GM19468 (cell line): Measurements from ENCODE around the gene ARHGAP45.

Experiments used
- ATAC-seq: cut with Tn5 transposase; IDR thresholded peaks from one replicate; pipeline ENCODE4 v1.9.1; 2021; ENCODE audit warnings: mild to moderate bottlenecking, moderate library complexity, moderate number of reproducible peaks; ENCODE audit not compliant: unreplicated experiment; ENCODE audit errors: extremely low read depth

ARHGAP45 gene

DNA sequence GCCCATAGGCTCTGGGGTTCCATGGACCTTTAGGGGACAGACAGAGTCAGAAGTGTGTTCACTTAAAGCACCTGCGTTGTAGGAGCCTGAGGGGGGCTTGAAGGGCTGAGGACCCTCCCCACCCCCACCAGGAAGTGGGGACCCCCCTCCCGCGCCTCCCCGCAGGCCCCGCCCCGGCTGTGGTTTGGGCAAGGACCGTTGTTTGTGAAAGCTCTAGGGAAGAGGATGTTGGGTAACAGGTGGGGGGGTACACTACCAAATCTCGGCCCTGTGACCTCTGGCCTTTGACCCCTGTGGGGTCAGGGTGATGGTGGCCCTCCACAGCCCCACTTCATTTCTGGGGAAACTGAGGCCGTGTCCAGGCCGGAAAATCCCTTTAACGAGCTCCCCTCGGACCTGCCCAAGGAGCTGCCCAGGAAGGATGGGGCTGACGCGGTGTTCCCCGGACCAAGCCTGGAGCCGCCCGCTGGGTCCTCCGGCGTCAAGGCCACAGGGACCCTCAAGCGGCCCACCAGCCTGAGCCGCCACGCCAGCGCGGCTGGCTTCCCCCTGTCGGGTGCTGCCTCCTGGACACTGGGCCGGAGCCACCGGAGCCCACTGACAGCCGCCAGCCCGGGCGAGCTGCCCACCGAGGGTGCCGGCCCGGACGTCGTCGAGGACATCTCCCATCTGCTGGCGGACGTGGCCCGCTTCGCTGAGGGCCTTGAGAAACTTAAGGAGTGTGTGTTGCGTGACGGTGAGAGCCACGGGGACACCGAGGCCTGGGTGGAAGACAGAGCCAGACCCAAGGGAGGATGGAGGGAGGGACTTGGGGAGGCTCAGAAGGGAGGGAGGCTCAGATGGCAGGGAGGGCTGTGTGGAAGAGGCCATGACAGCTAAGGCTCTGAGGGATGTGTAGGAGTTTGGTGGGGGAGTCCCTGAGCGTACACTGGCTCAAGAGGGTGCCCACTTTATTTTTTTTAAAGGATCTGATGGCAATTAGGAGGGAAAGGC lies 1.3 kb downstream of the ARHGAP45 start:
- no peak for ATAC-seq

DNA sequence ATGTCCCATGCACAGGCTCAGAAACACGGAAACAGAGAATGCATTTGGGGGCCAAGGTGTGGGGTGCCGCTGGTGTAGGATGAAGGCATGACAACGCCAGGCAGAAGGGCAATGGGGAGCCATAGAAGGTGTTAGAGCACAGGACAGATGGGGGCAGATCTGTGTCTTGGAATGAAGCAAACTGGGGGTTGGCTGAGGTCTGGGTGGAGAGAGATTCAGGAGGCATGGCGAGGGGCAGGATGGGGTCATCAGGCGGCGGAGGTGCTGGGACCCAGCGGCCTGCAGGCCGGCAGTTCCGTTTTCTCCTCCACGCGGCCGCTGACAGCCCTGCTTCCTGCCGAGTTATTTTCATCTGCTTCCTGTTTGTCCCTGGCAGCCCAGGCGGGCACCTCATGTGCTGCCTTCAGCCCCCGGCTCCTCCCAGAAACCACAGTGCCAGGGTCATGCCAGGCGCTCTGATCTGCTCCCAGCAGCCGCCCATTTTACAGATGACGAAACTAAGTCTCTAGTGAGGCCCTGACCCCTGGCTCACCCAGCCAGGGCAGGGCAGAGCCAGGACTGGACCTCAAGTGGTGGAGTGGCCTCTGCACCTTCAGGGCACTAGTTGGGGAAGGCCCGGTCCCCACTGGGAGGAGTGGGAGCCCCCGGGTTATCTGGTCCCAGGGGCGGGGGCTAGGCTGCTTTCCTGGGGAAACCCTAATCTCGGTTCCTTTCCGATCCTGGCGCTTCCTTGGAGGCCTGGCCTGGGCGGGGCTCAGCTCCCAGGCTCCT lies 2.2 kb downstream of the ARHGAP45 start:
- no peak for ATAC-seq

DNA sequence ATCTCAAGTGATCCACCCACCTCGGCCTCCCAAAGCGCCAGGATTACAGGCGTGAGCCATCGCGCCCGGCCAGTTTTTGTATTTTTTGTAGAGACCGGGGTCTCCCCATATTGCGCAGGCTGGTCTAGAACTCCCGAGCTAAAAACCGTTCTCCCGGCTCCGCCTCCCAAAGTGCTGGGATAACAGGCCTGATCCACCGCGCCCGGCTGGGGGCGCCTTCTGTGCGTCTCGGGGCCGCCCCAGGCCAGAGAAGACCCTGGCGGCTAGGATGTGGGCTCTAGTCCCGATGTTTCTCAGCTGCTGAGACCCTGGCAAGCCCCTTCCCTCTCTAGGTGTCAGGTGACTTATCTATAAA lies 3.6 kb downstream of the ARHGAP45 start:
- ATAC-seq: no peak

DNA sequence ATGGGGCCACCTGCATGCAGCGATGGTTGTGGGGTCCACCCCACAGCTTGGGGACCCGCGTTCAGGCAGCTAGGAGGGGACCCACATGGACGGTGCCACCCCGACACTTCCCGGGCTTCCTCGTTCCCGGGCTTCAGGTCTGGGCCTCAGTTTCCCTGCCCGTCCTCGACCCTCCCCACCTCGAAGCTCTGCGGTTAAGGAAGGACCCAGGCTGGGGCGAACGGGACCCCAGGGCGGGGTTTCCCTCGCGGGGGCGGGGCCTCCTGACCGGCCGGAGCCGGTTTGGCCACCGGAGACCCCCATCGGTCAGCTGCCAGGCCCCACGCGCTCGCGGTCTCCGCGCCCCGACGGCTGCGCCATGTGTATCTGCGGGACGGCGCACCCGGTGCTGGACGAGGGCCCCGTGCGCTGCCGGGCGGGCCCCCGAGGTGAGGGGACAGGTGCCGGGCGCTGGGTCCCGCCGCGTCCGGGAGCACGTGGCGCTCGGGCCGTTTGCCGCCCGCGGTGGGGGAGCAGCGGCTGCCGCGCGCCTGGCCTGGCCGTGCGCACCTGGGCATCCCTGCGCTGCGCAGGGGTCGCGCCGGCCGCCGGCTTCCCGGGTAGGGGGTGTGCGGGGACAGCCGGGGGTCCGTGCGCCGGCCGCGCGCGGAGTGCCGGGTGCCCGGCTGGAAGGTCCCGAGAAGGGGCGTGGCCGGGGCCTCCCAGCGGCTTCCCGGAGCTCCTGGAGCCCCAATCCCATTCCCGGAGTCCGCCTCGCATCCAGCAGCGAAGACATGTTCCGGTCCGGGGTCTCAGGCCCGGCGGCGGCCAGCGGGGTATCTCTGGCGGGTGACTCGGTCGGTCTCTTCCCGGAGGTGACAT lies 4.2 kb downstream of the ARHGAP45 start:
- no peak for ATAC-seq

DNA sequence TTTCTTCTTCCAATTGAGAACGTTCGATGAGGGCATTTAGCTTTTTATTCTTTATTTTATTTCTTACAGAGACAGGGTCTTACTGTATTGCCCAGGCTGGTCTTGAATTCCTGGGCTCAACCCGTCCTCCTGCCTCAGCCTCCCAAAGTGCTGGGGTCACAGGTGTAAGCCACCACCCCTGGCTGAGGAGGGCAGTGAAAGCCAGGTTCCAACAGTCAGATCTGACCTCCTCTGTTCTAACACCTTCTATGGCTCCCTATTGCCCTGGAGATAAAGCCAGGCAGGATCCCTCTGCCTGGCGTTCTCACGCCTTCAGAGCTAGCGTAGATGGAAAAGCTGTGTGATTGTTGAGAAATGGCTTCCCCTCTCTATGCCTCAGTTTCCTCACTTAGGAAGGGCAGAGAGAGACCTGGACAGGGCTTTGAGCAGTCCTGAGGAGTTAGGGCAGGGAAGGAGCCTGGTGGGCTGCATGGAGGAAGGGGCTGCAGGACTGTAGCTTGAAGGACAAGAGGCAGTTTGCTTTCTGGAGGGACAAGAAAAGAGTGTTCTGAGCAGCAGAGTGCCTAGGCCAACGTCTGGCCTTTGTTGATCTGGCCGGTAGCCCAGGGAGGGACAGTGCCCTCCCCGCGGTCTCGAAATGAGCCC lies 5.5 kb downstream of the ARHGAP45 start:
- ATAC-seq: no peak

DNA sequence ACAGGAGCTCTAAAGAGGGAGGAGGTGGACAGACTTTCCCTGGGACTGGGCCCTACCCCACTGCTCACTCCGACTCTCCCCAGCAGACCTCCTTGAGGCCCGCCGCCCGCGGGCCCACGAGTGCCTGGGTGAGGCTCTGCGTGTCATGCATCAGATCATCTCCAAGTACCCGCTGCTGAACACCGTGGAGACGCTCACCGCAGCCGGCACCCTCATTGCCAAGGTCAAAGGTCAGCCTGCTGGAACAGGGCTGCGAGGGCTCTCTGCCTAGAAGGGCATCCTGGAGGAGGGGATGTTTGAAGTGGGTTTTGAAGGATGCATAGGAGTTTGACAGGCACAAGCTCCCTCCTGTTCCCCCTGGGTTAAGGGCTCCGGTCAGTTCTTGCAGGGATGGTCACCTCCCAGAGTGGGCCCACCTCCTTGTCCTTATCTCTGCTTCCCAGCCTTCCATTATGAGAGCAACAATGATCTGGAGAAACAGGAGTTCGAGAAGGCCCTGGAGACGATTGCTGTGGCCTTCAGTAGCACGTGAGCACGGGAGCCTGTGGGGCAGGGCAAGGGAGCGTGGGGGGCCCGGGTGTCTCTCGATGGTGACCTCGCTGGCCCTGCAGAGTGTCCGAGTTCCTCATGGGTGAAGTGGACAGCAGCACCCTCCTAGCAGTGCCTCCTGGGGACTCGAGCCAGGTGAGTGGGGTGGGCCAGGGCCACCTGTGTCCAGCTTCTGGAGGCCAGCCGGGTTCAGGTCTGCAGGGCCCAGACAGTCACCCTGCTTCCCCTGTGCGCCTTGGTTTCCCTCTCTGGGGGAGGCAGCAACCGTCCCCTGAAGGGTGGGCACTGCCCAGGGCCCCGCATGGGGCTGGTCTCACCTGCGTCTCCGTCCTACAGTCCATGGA lies 6.3 kb downstream of the ARHGAP45 start:
- ATAC-seq: no peak

DNA sequence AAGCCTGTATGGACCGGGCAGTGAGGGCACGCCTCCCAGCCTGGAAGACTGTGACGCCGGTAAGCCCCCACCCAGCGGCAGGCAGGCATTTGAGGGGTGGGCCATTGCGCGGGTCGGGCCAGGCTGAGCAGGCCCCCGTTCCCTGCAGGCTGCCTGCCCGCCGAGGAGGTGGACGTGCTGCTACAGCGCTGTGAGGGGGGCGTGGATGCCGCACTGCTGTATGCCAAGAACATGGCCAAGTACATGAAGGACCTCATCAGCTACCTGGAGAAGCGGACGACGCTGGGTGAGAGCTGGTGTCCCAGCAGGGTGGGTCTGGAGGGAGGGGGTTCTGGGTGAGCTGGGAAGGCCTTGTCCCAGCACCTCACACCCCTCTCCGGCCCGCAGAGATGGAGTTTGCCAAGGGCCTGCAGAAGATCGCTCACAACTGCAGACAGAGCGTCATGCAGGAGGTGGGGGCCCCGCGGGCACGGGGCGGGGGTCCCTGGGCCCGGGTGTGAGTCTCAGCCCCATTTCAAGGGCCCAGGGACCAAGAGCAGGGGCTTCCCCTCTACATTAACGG lies 7.1 kb downstream of the ARHGAP45 start:
- ATAC-seq: no peak

DNA sequence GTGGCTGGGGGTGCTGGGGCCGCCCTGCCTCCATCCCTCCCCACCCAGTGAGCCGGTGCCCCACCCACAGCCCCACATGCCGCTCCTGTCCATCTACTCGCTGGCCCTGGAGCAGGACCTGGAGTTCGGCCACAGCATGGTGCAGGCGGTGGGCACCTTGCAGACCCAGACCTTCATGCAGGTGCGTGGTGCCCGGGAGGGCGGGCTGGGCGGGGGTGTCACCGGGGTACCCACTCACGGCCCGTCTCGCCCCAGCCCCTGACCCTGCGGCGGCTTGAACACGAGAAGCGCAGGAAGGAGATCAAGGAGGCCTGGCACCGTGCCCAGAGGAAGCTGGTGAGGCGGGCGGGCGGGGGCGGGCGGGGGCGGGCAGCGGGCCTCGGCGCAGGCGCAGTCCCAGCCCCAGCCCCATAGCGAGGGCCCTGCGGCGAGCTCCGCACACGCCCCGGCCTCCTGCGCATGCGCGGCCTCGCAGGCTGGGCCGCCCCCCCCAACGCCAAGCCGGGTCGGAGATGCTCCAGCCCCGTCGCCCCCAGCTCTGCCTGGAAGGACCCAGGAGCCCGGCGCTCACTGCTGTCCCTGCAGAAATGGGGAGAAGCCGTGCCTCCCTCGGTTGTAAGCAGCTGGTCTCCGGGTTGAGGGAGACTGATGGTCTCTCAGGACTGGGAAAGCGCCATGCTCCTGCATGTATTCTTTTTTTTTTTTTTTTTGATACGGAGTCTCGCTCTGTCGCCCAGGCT lies 7.7 kb downstream of the ARHGAP45 start:
- no peak for ATAC-seq

DNA sequence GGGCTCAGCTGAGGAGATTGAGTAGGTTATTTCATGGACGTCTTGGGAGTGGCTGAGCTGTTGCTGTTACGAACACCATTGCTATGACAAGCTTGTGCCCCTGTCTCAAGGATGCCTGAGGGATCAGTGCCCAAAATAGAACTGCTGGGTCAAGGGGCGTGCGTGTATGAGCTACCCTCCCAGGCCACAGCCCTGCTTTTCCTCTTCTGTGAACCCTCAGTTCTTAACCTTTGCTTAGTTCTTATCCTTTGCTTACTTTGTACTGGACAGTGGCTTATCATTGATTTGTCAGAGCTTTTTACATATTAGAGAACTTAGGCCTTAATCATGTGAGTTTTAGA lies 9.0 kb downstream of the ARHGAP45 start:
- ATAC-seq: no peak

DNA sequence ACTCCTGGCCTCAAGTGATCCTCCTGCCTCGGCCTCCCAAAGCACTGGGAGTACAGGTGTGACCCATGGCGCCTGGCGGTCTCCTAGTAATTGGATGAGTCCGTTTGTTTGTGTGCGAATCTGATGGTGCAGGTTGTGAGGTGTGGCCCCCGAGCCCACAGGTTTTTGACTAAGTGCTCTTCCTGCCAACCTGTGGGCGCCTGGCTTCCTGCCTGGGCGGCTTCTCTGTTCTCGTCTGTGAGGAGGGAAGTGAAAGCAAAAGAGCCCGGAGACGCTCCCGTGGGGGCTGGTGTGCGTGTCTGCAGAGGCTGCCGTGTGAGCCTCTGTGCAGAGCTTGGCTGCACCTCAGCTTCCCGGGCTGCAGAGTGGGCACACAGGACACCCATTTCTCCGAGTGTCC lies 10.0 kb downstream of the ARHGAP45 start:
- no peak for ATAC-seq

DNA sequence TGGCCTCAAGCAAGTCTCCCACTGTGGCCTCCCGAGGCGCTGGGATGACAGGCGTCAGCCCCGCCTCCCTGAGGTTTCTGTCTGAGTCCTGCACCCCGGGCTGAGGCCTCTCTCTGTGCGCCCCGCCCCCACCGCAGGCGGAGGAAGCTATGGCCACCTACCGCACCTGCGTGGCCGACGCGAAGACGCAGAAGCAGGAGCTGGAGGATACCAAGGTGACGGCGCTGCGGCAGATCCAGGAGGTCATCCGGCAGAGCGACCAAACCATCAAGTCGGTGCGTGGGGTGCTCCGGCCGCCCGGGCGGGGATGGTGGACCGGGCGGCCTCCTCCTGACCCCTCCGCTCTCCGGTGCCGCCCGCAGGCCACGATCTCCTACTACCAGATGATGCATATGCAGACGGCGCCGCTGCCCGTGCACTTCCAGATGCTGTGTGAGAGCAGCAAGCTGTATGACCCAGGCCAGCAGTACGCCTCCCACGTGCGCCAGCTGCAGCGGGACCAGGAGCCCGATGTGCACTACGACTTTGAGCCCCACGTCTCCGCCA lies 12.7 kb downstream of the ARHGAP45 start:
- ATAC-seq: no peak

DNA sequence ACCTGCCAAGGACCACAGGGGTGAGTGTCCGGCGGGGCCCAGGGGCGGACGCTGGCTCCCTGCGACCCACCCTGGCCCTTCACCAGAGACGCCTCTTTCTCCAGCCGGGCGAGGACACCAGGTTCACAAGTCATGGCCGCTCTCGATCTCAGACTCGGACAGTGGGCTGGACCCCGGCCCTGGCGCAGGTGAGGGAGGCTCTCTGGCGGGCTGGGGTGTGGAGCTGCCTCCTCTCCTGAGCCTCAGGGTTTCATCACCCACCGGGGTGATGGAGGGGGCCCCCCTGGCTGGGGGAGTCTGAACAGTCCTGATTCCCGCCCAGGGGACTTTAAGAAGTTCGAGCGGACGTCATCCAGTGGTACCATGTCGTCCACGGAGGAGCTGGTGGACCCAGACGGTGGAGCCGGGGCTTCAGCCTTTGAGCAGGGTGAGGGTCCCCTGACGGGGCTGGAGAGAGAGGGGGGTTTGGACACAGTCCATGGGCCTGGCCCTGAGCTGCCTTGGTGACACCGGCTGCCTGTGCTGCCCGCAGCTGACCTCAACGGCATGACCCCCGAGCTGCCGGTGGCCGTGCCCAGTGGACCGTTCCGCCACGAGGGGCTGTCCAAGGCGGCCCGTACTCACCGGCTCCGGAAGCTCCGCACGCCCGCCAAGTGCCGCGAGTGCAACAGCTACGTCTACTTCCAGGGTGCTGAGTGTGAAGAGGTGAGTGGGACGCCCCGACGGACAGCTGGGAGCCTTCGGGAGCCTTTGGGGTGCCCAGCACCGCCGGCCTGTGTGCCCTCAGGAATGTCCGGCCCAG lies 13.6 kb downstream of the ARHGAP45 start:
- no peak for ATAC-seq

DNA sequence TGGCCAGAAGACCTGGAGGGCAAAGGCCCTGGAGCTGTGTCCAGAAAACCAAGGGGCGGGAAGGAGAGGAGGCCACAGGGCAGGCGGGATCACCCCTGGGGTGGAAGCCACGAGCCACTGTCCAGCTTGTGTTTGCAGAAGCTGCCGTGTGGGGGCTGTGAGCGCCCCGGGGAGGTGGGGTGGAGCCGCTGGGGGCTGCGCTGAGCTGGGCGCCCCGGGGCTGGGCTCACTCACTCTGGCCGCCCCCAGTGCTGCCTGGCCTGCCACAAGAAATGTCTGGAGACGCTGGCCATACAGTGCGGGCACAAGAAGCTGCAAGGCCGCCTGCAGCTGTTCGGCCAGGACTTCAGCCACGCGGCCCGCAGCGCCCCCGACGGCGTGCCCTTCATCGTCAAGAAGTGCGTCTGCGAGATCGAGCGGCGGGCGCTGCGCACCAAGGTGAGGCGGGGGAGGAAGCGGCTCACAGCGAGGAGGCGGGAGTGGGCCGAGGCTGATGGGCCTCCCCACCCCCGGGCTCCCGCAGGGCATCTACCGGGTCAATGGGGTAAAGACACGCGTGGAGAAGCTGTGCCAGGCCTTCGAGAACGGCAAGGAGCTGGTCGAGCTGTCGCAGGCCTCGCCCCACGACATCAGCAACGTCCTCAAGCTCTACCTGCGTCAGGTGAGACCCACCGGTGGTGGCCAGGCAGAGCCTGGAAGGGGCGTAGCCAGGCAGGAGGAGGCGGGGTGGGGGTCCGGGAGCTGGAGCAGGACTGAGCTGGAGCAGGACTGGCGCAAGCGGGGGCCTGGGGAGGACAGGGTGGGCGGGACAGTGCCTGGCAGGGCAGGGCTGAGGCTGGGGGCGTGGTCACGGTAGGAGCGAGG lies 14.6 kb downstream of the ARHGAP45 start:
- no peak for ATAC-seq

DNA sequence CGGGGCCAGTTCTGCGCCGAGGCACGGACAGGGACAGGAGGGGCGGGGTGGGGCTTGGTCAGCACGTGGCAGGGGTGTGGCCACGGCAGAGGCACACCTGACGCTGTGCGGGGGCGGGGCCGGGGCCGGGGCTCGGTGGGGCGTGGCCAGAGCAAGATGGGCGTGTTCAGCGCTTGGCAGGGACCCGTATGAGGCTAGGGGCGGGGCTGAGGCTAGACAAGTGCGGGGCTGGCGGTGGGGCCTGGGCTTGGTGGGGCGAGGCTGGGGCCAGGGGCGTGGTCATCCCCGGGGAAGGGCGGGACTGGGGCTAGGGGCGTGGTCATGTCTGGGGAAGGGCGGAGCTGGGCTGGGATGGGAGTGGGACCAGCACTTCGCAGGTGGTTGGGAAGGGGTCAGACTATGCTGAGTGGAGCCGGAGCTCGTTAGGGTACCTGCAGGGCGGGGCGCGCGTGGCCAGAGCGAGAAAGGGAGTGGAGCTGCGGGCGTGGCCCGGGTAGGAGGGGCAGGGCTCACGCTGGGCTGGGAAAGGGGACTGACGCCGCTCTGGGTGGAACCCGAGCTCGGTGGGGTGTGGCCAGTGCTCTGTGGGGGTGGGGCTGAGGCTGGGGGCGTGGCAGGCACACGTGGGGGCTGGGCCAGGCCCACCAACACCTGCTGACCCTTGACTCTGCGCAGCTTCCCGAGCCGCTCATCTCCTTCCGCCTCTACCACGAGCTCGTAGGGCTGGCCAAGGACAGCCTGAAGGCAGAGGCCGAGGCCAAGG lies 15.4 kb downstream of the ARHGAP45 start:
- no peak for ATAC-seq
